Measurements from ENCODE around the gene ABHD5.

DNA sequence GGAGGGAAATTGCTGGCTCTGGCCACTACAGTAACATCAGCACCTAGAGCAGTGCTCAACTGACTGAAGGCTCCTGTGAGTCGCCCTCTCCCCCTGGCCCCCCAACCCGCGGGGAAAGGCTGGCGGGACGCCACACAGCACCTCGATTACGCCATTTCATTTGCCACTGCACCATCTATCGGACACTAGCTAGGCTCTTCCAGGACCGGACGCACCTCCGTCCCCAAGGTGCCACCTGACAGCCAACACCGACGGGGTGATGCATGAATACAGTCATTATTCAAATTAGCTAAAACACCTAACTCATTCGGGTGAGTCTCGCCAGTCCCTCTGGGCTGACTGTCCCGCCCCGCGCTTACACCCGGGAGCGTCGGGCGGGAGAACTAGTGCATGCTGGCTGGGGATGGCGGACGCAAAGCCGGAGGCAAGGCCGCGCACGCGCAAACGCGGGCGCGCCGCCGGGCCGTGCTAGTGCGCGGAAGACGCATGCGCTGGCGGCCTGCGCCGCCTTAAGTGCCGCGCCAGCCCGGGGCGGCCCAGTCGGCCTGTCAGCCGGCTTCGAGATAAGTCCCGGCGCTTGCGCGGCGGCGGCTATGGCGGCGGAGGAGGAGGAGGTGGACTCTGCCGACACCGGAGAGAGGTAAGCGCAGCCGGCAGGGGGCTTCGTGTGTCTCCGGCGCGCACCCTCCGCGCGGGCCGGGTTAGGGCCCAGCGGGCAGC lies at the start of gene ABHD5:
- TF ChIP-seq, protein P1, sequence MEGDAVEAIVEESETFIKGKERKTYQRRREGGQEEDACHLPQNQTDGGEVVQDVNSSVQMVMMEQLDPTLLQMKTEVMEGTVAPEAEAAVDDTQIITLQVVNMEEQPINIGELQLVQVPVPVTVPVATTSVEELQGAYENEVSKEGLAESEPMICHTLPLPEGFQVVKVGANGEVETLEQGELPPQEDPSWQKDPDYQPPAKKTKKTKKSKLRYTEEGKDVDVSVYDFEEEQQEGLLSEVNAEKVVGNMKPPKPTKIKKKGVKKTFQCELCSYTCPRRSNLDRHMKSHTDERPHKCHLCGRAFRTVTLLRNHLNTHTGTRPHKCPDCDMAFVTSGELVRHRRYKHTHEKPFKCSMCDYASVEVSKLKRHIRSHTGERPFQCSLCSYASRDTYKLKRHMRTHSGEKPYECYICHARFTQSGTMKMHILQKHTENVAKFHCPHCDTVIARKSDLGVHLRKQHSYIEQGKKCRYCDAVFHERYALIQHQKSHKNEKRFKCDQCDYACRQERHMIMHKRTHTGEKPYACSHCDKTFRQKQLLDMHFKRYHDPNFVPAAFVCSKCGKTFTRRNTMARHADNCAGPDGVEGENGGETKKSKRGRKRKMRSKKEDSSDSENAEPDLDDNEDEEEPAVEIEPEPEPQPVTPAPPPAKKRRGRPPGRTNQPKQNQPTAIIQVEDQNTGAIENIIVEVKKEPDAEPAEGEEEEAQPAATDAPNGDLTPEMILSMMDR (conservative IDR thresholded peaks at IDR 0.05) = peak; percentile 28
- TF ChIP-seq ZFX (IDR thresholded peaks at IDR 0.05) = peak; percentile 96

Measured in C4-2B (cell line).